Neural crest cell (in vitro differentiated cells): ENCODE data around the gene STK25. TPM values are rescaled to one million over a fixed set of nuclear protein-coding genes. Genes with fewer than 3 reads are reported as not detected.
"Not testable (repeated sequence)": the region's sequence is repeated elsewhere in the genome, so short reads cannot be mapped to it uniquely, and the experiment has no call there.

Experiments used
- DNase-seq: peaks from one replicate; pipeline ENCODE4 v3.0.0; 2021; ENCODE audit warnings: low read depth, mixed read lengths, low spot score
- H3K27ac Mint-ChIP-seq: one replicate; pipeline ENCODE4 v1.8.0; 2021; ENCODE audit warnings: mild to moderate bottlenecking, mixed read lengths; ENCODE audit not compliant: unreplicated experiment
- H3K27me3 Mint-ChIP-seq: 2 replicates; pipeline ENCODE4 v1.8.0; 2021; ENCODE audit warnings: low read depth, mild to moderate bottlenecking, mixed read lengths
- H3K36me3 Mint-ChIP-seq: 2 replicates; pipeline ENCODE4 v1.8.0; 2021; ENCODE audit warnings: low read depth, mild to moderate bottlenecking, mixed read lengths
- H3K4me1 Mint-ChIP-seq: 2 replicates; pipeline ENCODE4 v1.8.0; 2021; ENCODE audit warnings: mixed read lengths
- H3K4me3 Mint-ChIP-seq: one replicate; pipeline ENCODE4 v1.8.0; 2021; ENCODE audit warnings: mild to moderate bottlenecking, mixed read lengths
- H3K9me3 Mint-ChIP-seq: 2 replicates; pipeline ENCODE4 v1.8.0; 2021; ENCODE audit warnings: mixed read lengths
- total RNA-seq: library from RNA; stranded (reverse); gene quantifications from 2 replicates; pipeline ENCODE4 v1.2.1, GENCODE V29; 2021
- TF ChIP-seq, protein P1 (sequence below): fragments of 200-600 bp; sonication (generic); conservative IDR thresholded peaks from 2 replicates; pipeline ENCODE4 v1.5.0; 2021; ENCODE audit warnings: antibody characterized with exemption, mild to moderate bottlenecking

Gene STK25
- total RNA-seq, 1 donor from 2014 or later = 223 TPM

DNA sequence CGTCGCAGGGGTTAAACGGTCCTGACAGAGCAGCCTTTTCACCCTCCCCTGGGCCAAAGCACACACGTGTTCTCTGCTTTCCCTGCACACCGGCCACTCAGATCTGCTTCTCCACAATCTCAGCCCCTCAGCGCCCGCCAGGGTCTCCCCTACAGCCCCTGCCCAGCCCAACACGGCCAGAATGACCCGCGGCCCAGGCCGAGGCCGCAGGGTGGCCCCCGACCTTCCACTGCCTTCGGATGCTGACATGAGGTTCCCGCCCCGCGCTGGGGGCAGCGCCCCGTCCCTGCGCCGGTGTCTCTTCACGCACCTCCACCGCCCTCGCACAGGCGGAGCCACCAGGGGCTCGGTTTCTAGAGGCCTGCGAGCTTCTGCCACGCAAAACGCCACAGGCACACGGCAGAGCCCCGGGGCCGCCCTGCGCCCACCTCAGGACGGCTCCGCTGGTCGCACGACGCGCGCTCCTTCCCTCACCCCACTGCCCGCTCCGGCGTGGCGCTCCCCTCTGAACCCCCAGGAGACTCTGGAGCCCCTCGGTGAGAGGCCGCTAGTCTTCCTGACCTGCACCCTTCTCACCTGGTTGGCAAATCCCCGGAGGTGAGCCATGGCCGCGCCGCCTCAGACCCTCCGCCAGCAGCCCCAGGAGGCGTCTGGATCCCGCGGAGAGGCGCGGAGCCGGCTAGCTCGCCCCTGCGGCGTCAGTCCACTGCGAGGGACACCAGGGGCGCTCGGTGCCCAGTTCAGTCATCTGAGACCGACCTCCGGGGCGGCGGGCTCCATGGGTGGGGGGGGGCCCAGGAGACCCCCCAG lies 749 bp downstream of the STK25 start:
- no peaks in the 10 kb centered on the region for H3K36me3 Mint-ChIP-seq
- H3K4me3 Mint-ChIP-seq = peak overlapping the region; percentile 96
- H3K27ac Mint-ChIP-seq = peak overlapping the region; percentile 50
- no peaks in the 10 kb centered on the region for H3K27me3 Mint-ChIP-seq
- TF ChIP-seq, protein P1, sequence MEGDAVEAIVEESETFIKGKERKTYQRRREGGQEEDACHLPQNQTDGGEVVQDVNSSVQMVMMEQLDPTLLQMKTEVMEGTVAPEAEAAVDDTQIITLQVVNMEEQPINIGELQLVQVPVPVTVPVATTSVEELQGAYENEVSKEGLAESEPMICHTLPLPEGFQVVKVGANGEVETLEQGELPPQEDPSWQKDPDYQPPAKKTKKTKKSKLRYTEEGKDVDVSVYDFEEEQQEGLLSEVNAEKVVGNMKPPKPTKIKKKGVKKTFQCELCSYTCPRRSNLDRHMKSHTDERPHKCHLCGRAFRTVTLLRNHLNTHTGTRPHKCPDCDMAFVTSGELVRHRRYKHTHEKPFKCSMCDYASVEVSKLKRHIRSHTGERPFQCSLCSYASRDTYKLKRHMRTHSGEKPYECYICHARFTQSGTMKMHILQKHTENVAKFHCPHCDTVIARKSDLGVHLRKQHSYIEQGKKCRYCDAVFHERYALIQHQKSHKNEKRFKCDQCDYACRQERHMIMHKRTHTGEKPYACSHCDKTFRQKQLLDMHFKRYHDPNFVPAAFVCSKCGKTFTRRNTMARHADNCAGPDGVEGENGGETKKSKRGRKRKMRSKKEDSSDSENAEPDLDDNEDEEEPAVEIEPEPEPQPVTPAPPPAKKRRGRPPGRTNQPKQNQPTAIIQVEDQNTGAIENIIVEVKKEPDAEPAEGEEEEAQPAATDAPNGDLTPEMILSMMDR = peak; percentile 56
- DNase-seq = peak; percentile 49
- H3K4me1 Mint-ChIP-seq = peaks cover 14% of the 10 kb centered on the region
- no peaks in the 10 kb centered on the region for H3K9me3 Mint-ChIP-seq

- peak overlapping the region; percentile 50 for H3K27ac Mint-ChIP-seq
- H3K4me3 Mint-ChIP-seq = peak overlapping the region; percentile 96
- DNase-seq = no peak
- H3K27me3 Mint-ChIP-seq = no peaks in the 10 kb centered on the region
- no peaks in the 10 kb centered on the region for H3K9me3 Mint-ChIP-seq
- no peaks in the 10 kb centered on the region for H3K36me3 Mint-ChIP-seq
- TF ChIP-seq, protein P1 = no peak
- peaks cover 14% of the 10 kb centered on the region for H3K4me1 Mint-ChIP-seq
Observed at GRCh38 chr2:241506793-241507429, 1.5 kb downstream of the STK25 start.

- Mint-ChIP-seq H3K4me3 (peak overlapping the region; percentile 96), H3K4me1 (peaks cover 14% of the 10 kb centered on the region)
- H3K36me3 Mint-ChIP-seq, H3K27ac Mint-ChIP-seq, H3K9me3 Mint-ChIP-seq, H3K27me3 Mint-ChIP-seq, DNase-seq: not testable (repeated sequence)
Observed at GRCh38 chr2:241506317-241506716, 2.1 kb downstream of the STK25 start.

- Mint-ChIP-seq H3K36me3 (no peaks in the 10 kb centered on the region), H3K9me3 (no peaks in the 10 kb centered on the region), H3K4me3 (peak overlapping the region; percentile 96), H3K4me1 (peaks cover 14% of the 10 kb centered on the region), H3K27me3 (no peaks in the 10 kb centered on the region), H3K27ac (no peak overlapping the region)
- TF ChIP-seq, protein P1 = no peak
- no peak for DNase-seq
Observed at GRCh38 chr2:241505781-241506201, 2.6 kb downstream of the STK25 start.

- DNase-seq = no peak
- Mint-ChIP-seq H3K27ac (peak overlapping the region; percentile 57), H3K36me3 (no peaks in the 10 kb centered on the region), H3K27me3 (no peaks in the 10 kb centered on the region), H3K4me3 (peak overlapping the region; percentile 65), H3K4me1 (peaks cover 14% of the 10 kb centered on the region), H3K9me3 (no peaks in the 10 kb centered on the region)
- TF ChIP-seq, protein P1 = no peak
Observed at GRCh38 chr2:241505086-241505780, 3.2 kb downstream of the STK25 start.
